Upper lobe of left lung (tissue), 4 donors: ENCODE measurements around the gene DIPK1A.

Source experiments
- POLR2A ChIP-seq, 4 donors: fragments of 450-650 bp; IDR thresholded peaks; one replicate each; pipeline ENCODE4 v1.5.1; 2016 to 2017; ENCODE audit warnings: antibody characterized with exemption in 4 of 4, mild to moderate bottlenecking in 2 of 4
- TF ChIP-seq, protein P1 (sequence below), 6 experiments: fragments of 450-650 bp in 4 of 6; fragments of 200-600 bp in 2 of 6; sonication (generic) in 2 of 6; IDR thresholded peaks; one replicate each; pipeline ENCODE4 v1.5.1; 2016 to 2019; ENCODE audit warnings: antibody characterized with exemption in 6 of 6

DNA sequence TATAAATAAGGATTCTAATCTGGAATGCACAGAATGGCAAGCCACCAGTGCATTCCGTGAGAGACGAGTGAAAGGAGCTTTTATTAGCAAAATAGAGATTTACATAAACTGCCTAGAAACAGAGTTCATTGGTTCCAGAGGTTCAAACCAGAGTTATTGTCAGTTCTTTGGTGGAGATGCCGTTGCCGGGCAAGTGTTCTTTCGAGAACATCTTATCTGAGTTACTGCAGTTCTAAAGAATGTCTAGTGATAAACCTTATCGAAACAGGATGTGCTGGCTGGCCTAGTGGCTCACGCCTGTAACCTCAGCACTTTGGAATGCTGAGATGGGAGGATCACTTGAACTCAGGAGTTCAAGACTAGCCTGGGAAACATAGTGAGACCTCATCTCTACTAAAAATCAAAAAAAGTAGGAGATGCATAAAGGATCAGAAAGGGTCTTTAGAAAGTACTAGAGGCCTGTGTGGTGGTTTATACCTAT lies 156.5 kb downstream of the DIPK1A start:
- TF ChIP-seq, protein P1, sequence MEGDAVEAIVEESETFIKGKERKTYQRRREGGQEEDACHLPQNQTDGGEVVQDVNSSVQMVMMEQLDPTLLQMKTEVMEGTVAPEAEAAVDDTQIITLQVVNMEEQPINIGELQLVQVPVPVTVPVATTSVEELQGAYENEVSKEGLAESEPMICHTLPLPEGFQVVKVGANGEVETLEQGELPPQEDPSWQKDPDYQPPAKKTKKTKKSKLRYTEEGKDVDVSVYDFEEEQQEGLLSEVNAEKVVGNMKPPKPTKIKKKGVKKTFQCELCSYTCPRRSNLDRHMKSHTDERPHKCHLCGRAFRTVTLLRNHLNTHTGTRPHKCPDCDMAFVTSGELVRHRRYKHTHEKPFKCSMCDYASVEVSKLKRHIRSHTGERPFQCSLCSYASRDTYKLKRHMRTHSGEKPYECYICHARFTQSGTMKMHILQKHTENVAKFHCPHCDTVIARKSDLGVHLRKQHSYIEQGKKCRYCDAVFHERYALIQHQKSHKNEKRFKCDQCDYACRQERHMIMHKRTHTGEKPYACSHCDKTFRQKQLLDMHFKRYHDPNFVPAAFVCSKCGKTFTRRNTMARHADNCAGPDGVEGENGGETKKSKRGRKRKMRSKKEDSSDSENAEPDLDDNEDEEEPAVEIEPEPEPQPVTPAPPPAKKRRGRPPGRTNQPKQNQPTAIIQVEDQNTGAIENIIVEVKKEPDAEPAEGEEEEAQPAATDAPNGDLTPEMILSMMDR (IDR thresholded peaks at IDR 0.05), result no peak
- TF ChIP-seq POLR2A (IDR thresholded peaks at IDR 0.05), result no peak
